B cell (primary cell): ENCODE results near the gene SLC2A9. TPM values are rescaled to one million over a fixed set of nuclear protein-coding genes. Genes with fewer than 3 reads are reported as not detected.

ENCODE experiments used
- ATAC-seq: fragments of 200-7000 bp; cut with Tn5 transposase; one replicate; pipeline ENCODE4 v1.10.0; 2021; ENCODE audit warnings: low read depth, mild to moderate bottlenecking, moderate number of reproducible peaks, moderate library complexity
- CTCF ChIA-PET: fragments of 350-600 bp; sonication (Branson Sonifier 250); formaldehyde crosslinking; loops from one replicate; lab custom pipeline; 2021; ENCODE audit warnings: antibody characterized with exemption, inconsistent platforms; lab: Charles Lee
- POLR2A ChIA-PET: fragments of 350-600 bp; sonication (Branson Sonifier 250); formaldehyde crosslinking; loops from one replicate; lab custom pipeline; 2021; ENCODE audit warnings: antibody characterized with exemption; lab: Charles Lee
- DNase-seq: peaks from one replicate; pipeline ENCODE4 v3.0.0; 2013
- H2AFZ ChIP-seq: 2 replicates; pipeline ENCODE4 v1.6.1; 2012; ENCODE audit warnings: mild to moderate bottlenecking, low read depth, low read length; ENCODE audit not compliant: insufficient read depth, poor library complexity, severe bottlenecking
- H3K27ac ChIP-seq, 2 donors: 1 replicate in 1 of 2; 2 replicates in 1 of 2; pipeline ENCODE4 v1.5.1; 2012 to 2013; ENCODE audit warnings: low read length in 2 of 2, mild to moderate bottlenecking in 2 of 2, moderate library complexity in 1 of 2
- H3K27me3 ChIP-seq, 4 experiments: fragments of 200-600 bp in 1 of 4; sonication (generic) in 1 of 4; replicated peaks in 1 of 4; 1 replicate in 2 of 4; 2 replicates in 2 of 4; pipeline versions ENCODE4 v1.6.1 to v1.7.0; 2013 to 2016; ENCODE audit warnings: low read length in 3 of 4, mild to moderate bottlenecking in 2 of 4, mixed read lengths in 1 of 4, moderate library complexity in 1 of 4; ENCODE audit not compliant: insufficient read depth in 4 of 4, control insufficient read depth in 3 of 4; ENCODE audit errors: control extremely low read depth in 1 of 4
- H3K36me3 ChIP-seq, 2 experiments: replicated peaks in 1 of 2; 1 replicate in 1 of 2; 2 replicates in 1 of 2; pipeline versions ENCODE4 v1.6.1 to v1.7.1; 2013; ENCODE audit warnings: low read length in 1 of 2; ENCODE audit not compliant: insufficient read depth in 2 of 2, control insufficient read depth in 1 of 2; ENCODE audit errors: control extremely low read depth in 1 of 2, extremely low read depth in 1 of 2
- H3K4me1 ChIP-seq, 2 donors: fragments of 200-600 bp in 1 of 2; sonication (generic) in 1 of 2; 1 replicate in 1 of 2; 2 replicates in 1 of 2; pipeline versions ENCODE4 v1.5.1 to v1.6.1; 2013 to 2017; ENCODE audit warnings: low read length in 2 of 2; ENCODE audit not compliant: control insufficient read depth in 2 of 2, insufficient read depth in 2 of 2
- H3K4me2 ChIP-seq: replicated peaks from 2 replicates; pipeline ENCODE3; 2012; ENCODE audit warnings: mild to moderate bottlenecking, low read depth, low read length; ENCODE audit not compliant: poor library complexity, severe bottlenecking
- H3K4me3 ChIP-seq, 5 experiments: fragments of 200-600 bp in 1 of 5; sonication (generic) in 1 of 5; 1 replicate in 3 of 5; 2 replicates in 2 of 5; pipeline versions ENCODE4 v1.5.1 to v1.7.0; 2011 to 2016; ENCODE audit warnings: low read length in 4 of 5, mild to moderate bottlenecking in 4 of 5, low read depth in 2 of 5, control low read depth in 1 of 5, moderate library complexity in 1 of 5; ENCODE audit not compliant: insufficient read depth in 1 of 5; ENCODE audit errors: control extremely low read depth in 1 of 5, extremely low read depth in 1 of 5
- H3K79me2 ChIP-seq: fragments of 200-600 bp; sonication (generic); one replicate; pipeline ENCODE4 v1.6.0; 2016; ENCODE audit warnings: low read length; ENCODE audit not compliant: control insufficient read depth, insufficient read depth
- H3K9ac ChIP-seq: fragments of 200-600 bp; sonication (generic); 2 replicates; pipeline ENCODE4 v1.6.1; 2017; ENCODE audit warnings: mild to moderate bottlenecking, low read length, moderate library complexity
- H3K9me3 ChIP-seq, 3 donors: one replicate each; pipeline versions ENCODE4 v1.6.1 to v1.7.1; 2013; ENCODE audit warnings: low read length in 2 of 3; ENCODE audit not compliant: control insufficient read depth in 2 of 3, insufficient read depth in 1 of 3; ENCODE audit errors: control extremely low read depth in 1 of 3
- H4K20me1 ChIP-seq: 2 replicates; pipeline ENCODE4 v1.6.0; 2012; ENCODE audit warnings: mild to moderate bottlenecking, low read length; ENCODE audit not compliant: insufficient read depth, control insufficient read depth, poor library complexity, severe bottlenecking
- H3K27ac Mint-ChIP-seq: one replicate; pipeline ENCODE4 v1.8.0; 2021; ENCODE audit warnings: mixed read lengths
- H3K27me3 Mint-ChIP-seq: one replicate; pipeline ENCODE4 v1.8.0; 2021; ENCODE audit warnings: mixed read lengths
- H3K4me1 Mint-ChIP-seq: one replicate; pipeline ENCODE4 v1.8.0; 2021; ENCODE audit warnings: mixed read lengths
- H3K4me3 Mint-ChIP-seq: one replicate; pipeline ENCODE4 v1.8.0; 2021; ENCODE audit warnings: mixed read lengths
- H3K9me3 Mint-ChIP-seq: one replicate; pipeline ENCODE4 v1.8.0; 2022; ENCODE audit warnings: mixed read lengths; ENCODE audit not compliant: insufficient read depth
- CTCF ChIP-seq: fragments of 200-600 bp; IDR thresholded peaks from one replicate; pipeline ENCODE4 v1.8.0; 2022; ENCODE audit warnings: antibody characterized with exemption, mild to moderate bottlenecking
- EZH2 ChIP-seq: IDR thresholded peaks from 2 replicates; pipeline ENCODE4 v1.6.1; 2012; ENCODE audit warnings: borderline replicate concordance, low read depth, mild to moderate bottlenecking, moderate library complexity, low read length; ENCODE audit not compliant: insufficient read depth, poor library complexity, severe bottlenecking
- WGBS: methylation state at CpG from one replicate; pipeline ENCODE4 v1.1.5; 2013; ENCODE audit warnings: missing lambda C conversion rate; ENCODE audit not compliant: insufficient coverage; 5-methylcytosine and 5-hydroxymethylcytosine counted together
- intact Hi-C: fragments of 100-400 bp; cut with micrococcal nuclease; formaldehyde crosslinking; loops from one replicate; pipeline ENCODE4 v1.10.0; 2022
- polyA plus RNA-seq: library from polyadenylated mRNA; depleted of rRNA; stranded (reverse); fragments of >200 nt; gene quantifications from 2 replicates; pipeline ENCODE4 v1.2.3, GENCODE V29; 2012
- total RNA-seq, 2 donors: library from RNA; stranded (reverse); fragments of 120-200 nt in 1 of 2; gene quantifications; 1 replicate in 1 of 2; 2 replicates in 1 of 2; pipeline versions ENCODE4 v1.2.3 to v1.2.4, GENCODE V29; 2013 to 2022

SLC2A9 gene
- total and polyA plus RNA-seq, 2 donors (not counting 1 experiment from before 2014, with no cell fraction given) = 0.89 to 2.1 TPM

- CTCF ChIA-PET = no interaction called here
- H3K27ac Mint-ChIP-seq = no peak overlapping the region
These were observed 26.7 kb upstream of the SLC2A9 start for GRCh38 chr4:10047967-10048366.

GRCh38 chr4:10046471-10046870, 25.2 kb upstream of the SLC2A9 start:
- no peaks in the 10 kb centered on the region for H3K27me3 ChIP-seq
- Mint-ChIP-seq H3K4me3 (no peak overlapping the region), H3K9me3 (peaks cover 10% of the 10 kb centered on the region), H3K27me3 (peaks cover 6% of the 10 kb centered on the region), H3K27ac (no peak overlapping the region), H3K4me1 (peaks cover 11% of the 10 kb centered on the region)
- H3K9me3 ChIP-seq = peaks cover 2 to 9% (median 4%) of the 10 kb centered on the region in 3 donors
- ATAC-seq (no peak), DNase-seq (no peak)
- no peaks in the 10 kb centered on the region for H3K36me3 ChIP-seq
- intact Hi-C loops = no loop called here
- H3K4me2 ChIP-seq = no peak overlapping the region
- peaks cover 2 to 3% of the 10 kb centered on the region in 2 donors for H3K4me1 ChIP-seq
- no peaks in the 10 kb centered on the region for H3K79me2 ChIP-seq
- H4K20me1 ChIP-seq = no peaks in the 10 kb centered on the region
- ChIA-PET POLR2A (no interaction called here), CTCF (no interaction called here)
- H3K27ac ChIP-seq = no peak overlapping the region
- no peak overlapping the region for H3K9ac ChIP-seq
- H3K4me3 ChIP-seq = no peak overlapping the region
- no peak overlapping the region for H2AFZ ChIP-seq
- 77% methylated on average over 3 of the region's 3 CpGs for WGBS
- no peak for TF ChIP-seq CTCF
- TF ChIP-seq EZH2 = no peak

More at GRCh38 chr4:10047967-10048366, 26.7 kb upstream of the SLC2A9 start:
- Histone ChIP-seq H3K79me2 (no peaks in the 10 kb centered on the region), H3K27ac (no peak overlapping the region), H3K4me1 (peaks cover 2 to 3% of the 10 kb centered on the region in 2 donors), H3K9me3 (peaks cover 0 to 4% (median 0%) of the 10 kb centered on the region in 3 donors), H4K20me1 (no peaks in the 10 kb centered on the region), H3K36me3 (no peaks in the 10 kb centered on the region), H3K9ac (no peak overlapping the region), H3K4me2 (no peak overlapping the region), H3K27me3 (no peaks in the 10 kb centered on the region), H2AFZ (no peak overlapping the region), H3K4me3 (no peak overlapping the region)
- no peak for DNase-seq
- no peak for ATAC-seq
- Mint-ChIP-seq H3K27me3 (peaks cover 9% of the 10 kb centered on the region), H3K4me3 (no peak overlapping the region), H3K9me3 (peaks cover 4% of the 10 kb centered on the region), H3K4me1 (peaks cover 11% of the 10 kb centered on the region)
- intact Hi-C loops = no loop called here
- TF ChIP-seq EZH2 (no peak), CTCF (no peak)
- WGBS = 31% methylated on average over 3 of the region's 5 CpGs
- POLR2A ChIA-PET = no interaction called here
